HL-60 (cell line): ENCODE measurements around the gene TRUB1.

Source experiments
- DNase-seq, 2 experiments: peaks; one replicate each; pipeline ENCODE4 v3.0.0-alpha.2; 2010 to 2020; ENCODE audit warnings: low read depth in 1 of 2, low spot score in 1 of 2
- H3K27ac ChIP-seq: fragments of 250-450 bp; sonication (Bioruptor Pico); replicated peaks from 2 replicates; pipeline ENCODE4 v1.5.1; 2020; ENCODE audit warnings: mild to moderate bottlenecking, moderate library complexity
- H3K27me3 ChIP-seq: fragments of 250-450 bp; sonication (Bioruptor Pico); 2 replicates; pipeline ENCODE4 v1.5.1; 2021; ENCODE audit warnings: mild to moderate bottlenecking, moderate library complexity; ENCODE audit not compliant: insufficient read depth, poor library complexity, severe bottlenecking
- H3K4me3 ChIP-seq: replicated peaks from 2 replicates; pipeline ENCODE4 v1.5.1; 2011; ENCODE audit warnings: mild to moderate bottlenecking, control low read depth, low read length; ENCODE audit not compliant: insufficient read depth
- GABPA ChIP-seq: IDR thresholded peaks from 2 replicates; pipeline ENCODE4 v1.6.1; 2012; ENCODE audit warnings: low read depth
- POLR2AphosphoS5 ChIP-seq: IDR thresholded peaks from 2 replicates; pipeline ENCODE4 v1.6.1; 2012; ENCODE audit warnings: low read depth
- SPI1 ChIP-seq: IDR thresholded peaks from 2 replicates; pipeline ENCODE4 v1.6.1; 2012; ENCODE audit warnings: low read depth, mild to moderate bottlenecking, borderline replicate concordance
- TF ChIP-seq, protein P1 (sequence below): IDR thresholded peaks from one replicate; pipeline ENCODE4 v1.5.1; 2011; ENCODE audit warnings: low read length, control low read depth, inconsistent platforms; ENCODE audit not compliant: insufficient read depth
- TF ChIP-seq, protein P2 (sequence below): IDR thresholded peaks from 2 replicates; pipeline ENCODE4 v1.6.1; 2012; ENCODE audit warnings: low read depth; ENCODE audit not compliant: insufficient replicate concordance

Gene TRUB1

DNA sequence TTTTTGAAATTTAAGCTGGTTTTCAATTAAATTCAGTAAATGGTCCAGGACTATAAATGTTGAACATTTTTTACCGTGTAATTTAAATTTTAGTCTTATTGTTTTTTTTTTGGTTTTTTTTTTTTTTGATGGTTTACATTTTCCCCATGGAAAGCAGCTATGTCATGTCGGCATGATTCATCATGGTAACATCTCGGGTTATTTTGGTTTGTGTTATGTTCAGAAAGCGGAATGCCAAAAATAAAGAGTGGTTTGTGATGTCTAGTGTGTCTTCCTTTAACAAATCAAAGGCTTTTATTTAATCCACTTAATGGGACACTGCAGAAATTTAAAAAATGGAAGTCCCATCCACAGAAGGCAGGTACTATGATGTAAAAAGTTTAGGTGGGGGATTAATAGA is 58.5 kb downstream of the TRUB1 start:
- Histone ChIP-seq H3K4me3 (no peak overlapping the region), H3K27ac (no peak overlapping the region), H3K27me3 (no peaks in the 10 kb centered on the region)
- no peak for DNase-seq
- TF ChIP-seq, protein P1, sequence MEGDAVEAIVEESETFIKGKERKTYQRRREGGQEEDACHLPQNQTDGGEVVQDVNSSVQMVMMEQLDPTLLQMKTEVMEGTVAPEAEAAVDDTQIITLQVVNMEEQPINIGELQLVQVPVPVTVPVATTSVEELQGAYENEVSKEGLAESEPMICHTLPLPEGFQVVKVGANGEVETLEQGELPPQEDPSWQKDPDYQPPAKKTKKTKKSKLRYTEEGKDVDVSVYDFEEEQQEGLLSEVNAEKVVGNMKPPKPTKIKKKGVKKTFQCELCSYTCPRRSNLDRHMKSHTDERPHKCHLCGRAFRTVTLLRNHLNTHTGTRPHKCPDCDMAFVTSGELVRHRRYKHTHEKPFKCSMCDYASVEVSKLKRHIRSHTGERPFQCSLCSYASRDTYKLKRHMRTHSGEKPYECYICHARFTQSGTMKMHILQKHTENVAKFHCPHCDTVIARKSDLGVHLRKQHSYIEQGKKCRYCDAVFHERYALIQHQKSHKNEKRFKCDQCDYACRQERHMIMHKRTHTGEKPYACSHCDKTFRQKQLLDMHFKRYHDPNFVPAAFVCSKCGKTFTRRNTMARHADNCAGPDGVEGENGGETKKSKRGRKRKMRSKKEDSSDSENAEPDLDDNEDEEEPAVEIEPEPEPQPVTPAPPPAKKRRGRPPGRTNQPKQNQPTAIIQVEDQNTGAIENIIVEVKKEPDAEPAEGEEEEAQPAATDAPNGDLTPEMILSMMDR = no peak
- TF ChIP-seq SPI1 = no peak
- TF ChIP-seq POLR2AphosphoS5 = no peak
- TF ChIP-seq, protein P2, sequence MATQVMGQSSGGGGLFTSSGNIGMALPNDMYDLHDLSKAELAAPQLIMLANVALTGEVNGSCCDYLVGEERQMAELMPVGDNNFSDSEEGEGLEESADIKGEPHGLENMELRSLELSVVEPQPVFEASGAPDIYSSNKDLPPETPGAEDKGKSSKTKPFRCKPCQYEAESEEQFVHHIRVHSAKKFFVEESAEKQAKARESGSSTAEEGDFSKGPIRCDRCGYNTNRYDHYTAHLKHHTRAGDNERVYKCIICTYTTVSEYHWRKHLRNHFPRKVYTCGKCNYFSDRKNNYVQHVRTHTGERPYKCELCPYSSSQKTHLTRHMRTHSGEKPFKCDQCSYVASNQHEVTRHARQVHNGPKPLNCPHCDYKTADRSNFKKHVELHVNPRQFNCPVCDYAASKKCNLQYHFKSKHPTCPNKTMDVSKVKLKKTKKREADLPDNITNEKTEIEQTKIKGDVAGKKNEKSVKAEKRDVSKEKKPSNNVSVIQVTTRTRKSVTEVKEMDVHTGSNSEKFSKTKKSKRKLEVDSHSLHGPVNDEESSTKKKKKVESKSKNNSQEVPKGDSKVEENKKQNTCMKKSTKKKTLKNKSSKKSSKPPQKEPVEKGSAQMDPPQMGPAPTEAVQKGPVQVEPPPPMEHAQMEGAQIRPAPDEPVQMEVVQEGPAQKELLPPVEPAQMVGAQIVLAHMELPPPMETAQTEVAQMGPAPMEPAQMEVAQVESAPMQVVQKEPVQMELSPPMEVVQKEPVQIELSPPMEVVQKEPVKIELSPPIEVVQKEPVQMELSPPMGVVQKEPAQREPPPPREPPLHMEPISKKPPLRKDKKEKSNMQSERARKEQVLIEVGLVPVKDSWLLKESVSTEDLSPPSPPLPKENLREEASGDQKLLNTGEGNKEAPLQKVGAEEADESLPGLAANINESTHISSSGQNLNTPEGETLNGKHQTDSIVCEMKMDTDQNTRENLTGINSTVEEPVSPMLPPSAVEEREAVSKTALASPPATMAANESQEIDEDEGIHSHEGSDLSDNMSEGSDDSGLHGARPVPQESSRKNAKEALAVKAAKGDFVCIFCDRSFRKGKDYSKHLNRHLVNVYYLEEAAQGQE = no peak
- TF ChIP-seq GABPA = no peak

DNA sequence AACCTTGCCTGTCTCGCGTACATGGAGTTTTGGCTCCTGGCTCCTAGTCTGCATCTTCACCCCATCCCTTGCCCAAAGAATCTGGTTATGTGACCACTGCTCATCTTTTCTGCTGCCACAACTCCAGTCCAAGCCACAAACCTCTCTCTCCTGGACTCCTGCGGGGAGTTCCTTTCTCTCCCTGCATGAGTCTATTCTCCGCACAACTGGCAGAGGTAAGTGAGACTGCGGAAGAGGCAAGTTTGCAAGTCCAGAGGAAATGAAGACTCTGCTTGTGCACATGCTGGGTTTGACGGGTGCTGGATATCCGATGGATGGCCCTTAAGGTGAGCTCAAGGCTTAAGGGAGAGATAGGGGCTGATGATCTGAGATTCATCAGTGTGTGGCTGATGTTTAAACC is 61.0 kb downstream of the TRUB1 start:
- TF ChIP-seq GABPA = no peak
- no peak for TF ChIP-seq POLR2AphosphoS5
- TF ChIP-seq, protein P1 = no peak
- TF ChIP-seq SPI1 = no peak
- TF ChIP-seq, protein P2 = no peak
- Histone ChIP-seq H3K27me3 (no peaks in the 10 kb centered on the region), H3K27ac (no peak overlapping the region), H3K4me3 (no peak overlapping the region)
- DNase-seq = no peak

- no peak overlapping the region for H3K27ac ChIP-seq
- TF ChIP-seq POLR2AphosphoS5 (no peak), GABPA (no peak), SPI1 (no peak)
- TF ChIP-seq, protein P2 = no peak
- TF ChIP-seq, protein P1 = no peak
- no peak overlapping the region for H3K4me3 ChIP-seq
- no peaks in the 10 kb centered on the region for H3K27me3 ChIP-seq
- no peak for DNase-seq
Measured at GRCh38 chr10:115001506-115002381, 63.7 kb downstream of the TRUB1 start.
